GM23338 (cell line): Measurements from ENCODE around the gene MPPE1.

Experiments
- EZH2 ChIP-seq: fragments of 200-600 bp; sonication (generic); IDR thresholded peaks from one replicate; pipeline ENCODE4 v1.8.0; 2017; ENCODE audit warnings: antibody characterized with exemption, mild to moderate bottlenecking, low read depth; ENCODE audit not compliant: unreplicated experiment
- POLR2AphosphoS5 ChIP-seq: IDR thresholded peaks from 2 replicates; pipeline ENCODE4 v1.6.1; 2016; ENCODE audit warnings: antibody characterized with exemption, low read depth
- TF ChIP-seq, protein P1 (sequence below), 2 experiments: fragments of 200-600 bp in 1 of 2; sonication (generic) in 1 of 2; conservative IDR thresholded peaks; 2 replicates each; pipeline versions ENCODE4 v1.5.1 to v1.6.1; 2016 to 2017; ENCODE audit warnings: antibody characterized with exemption in 2 of 2, low read depth in 2 of 2, mild to moderate bottlenecking in 2 of 2, moderate library complexity in 1 of 2

DNA sequence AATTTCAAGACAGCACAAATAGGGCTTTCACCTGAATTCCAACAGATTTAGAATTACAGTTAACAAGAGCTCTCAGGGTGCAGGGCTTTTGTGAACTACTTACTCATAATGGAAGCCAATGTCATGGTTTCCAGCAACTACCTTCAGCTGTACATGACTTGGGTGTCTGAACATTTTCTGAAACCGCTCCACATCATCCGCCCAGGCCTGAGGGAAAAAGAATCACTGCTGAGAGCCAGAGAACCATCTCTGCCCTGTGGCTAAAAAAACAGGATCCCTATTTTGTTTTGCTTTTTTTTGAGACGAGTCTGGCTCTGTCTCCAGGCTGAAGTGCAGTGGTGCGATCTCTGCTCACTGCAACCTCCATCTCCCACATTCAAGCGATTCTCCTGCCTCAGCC, 18.8 kb downstream of the MPPE1 start:
- TF ChIP-seq EZH2 (no peak), POLR2AphosphoS5 (no peak)
- TF ChIP-seq, protein P1, sequence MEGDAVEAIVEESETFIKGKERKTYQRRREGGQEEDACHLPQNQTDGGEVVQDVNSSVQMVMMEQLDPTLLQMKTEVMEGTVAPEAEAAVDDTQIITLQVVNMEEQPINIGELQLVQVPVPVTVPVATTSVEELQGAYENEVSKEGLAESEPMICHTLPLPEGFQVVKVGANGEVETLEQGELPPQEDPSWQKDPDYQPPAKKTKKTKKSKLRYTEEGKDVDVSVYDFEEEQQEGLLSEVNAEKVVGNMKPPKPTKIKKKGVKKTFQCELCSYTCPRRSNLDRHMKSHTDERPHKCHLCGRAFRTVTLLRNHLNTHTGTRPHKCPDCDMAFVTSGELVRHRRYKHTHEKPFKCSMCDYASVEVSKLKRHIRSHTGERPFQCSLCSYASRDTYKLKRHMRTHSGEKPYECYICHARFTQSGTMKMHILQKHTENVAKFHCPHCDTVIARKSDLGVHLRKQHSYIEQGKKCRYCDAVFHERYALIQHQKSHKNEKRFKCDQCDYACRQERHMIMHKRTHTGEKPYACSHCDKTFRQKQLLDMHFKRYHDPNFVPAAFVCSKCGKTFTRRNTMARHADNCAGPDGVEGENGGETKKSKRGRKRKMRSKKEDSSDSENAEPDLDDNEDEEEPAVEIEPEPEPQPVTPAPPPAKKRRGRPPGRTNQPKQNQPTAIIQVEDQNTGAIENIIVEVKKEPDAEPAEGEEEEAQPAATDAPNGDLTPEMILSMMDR (conservative IDR thresholded peaks at IDR 0.05; ENCODE audit: low read depth in 2 of 2): no peak
